ENCODE data around the gene PSPH. TPM values are rescaled to one million over a fixed set of nuclear protein-coding genes. Genes with fewer than 3 reads are reported as not detected.

PSPH gene
- 66.0 and 132 TPM in 2 replicates for total RNA-seq

GRCh38 chr7:56051339-56052191 is at the start of gene PSPH, which contains the start of gene CCT6A:
Gene PSPH, minus strand, starts transcription at chr7:56051444. Its CDS starts 30,232 bp downstream, at chr7:56021212.
Gene CCT6A, plus strand, starts transcription at chr7:56051765. Its CDS starts 84 bp downstream, at chr7:56051849.

GRCh38 chr7:56092789-56093531 is 41.7 kb upstream of the PSPH start, which contains the start of gene PHKG1:
Gene PHKG1, minus strand, starts transcription at chr7:56092952. Its CDS starts 4,011 bp downstream, at chr7:56088941.

GRCh38 chr7:56063882-56064625 is 12.8 kb upstream of the PSPH start, which contains the start of gene SUMF2:
Gene SUMF2, plus strand, starts transcription at chr7:56064286. Its CDS starts 26 bp downstream, at chr7:56064312.

GRCh38 chr7:55964261-55965099 is 86.8 kb downstream of the PSPH start, which contains the start of gene NIPSNAP2:
Gene NIPSNAP2, plus strand, starts transcription at chr7:55964585. Its CDS starts 25 bp downstream, at chr7:55964610.

Other genes starting within 250 kb of the PSPH start
- not detected in 2 replicates for gene SEPTIN14, start 188.7 kb downstream of the PSPH start, total RNA-seq
- 1.9 and 4.2 TPM in 2 replicates for gene ZNF713, start 164.0 kb downstream of the PSPH start, total RNA-seq
- gene MRPS17, start 99.6 kb downstream of the PSPH start, total RNA-seq: 6.9 and 10.7 TPM in 2 replicates
- gene NIPSNAP2, start 86.9 kb downstream of the PSPH start, total RNA-seq: 34.4 and 34.7 TPM in 2 replicates
- gene CCT6A, start 321 bp upstream of the PSPH start, total RNA-seq: 196 and 215 TPM in 2 replicates
- 174 and 227 TPM in 2 replicates for gene SUMF2, start 12.8 kb upstream of the PSPH start, total RNA-seq
- under 0.01 and 0.46 TPM in 2 replicates for gene PHKG1, start 41.5 kb upstream of the PSPH start, total RNA-seq
- gene CHCHD2, start 55.0 kb upstream of the PSPH start, total RNA-seq: 197 and 391 TPM in 2 replicates
- gene NUPR2, start 65.0 kb upstream of the PSPH start, total RNA-seq: not detected in 2 replicates